ENCODE measurements around the gene BIRC5.

DNA sequence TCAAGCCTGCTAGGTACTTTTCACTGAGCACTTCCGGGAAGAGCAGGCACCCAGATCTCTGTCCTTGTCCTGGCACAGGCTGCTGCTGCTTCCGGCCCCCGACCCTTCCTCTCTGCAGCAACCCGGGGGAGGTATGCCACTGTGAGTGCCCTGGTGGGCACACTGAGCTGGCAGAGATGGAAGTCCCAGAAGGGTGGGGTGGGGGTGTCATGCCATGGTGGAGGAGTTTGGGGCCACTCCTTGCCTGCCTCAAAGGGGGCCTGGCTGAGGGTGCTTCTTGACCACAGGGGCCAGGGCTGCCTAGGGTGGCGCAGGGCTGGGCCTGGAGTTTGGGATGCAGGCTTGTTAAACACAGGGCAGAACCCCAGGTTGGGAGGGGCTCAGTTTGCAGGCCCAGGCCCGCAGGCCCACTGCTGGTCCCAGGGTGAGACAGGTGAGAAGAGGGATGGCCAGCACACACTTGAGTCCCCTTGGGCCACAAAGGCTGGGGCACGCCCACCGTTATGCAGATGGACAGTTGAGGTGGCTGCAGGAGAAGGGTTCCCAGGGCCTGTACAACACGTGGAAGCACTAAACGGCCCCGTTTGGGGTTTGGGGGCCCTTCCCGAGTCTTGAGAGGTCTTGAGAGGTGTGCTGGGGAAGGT is 26.1 kb downstream of the BIRC5 start:
- no peak for TF ChIP-seq CTCF (IDR thresholded peaks at IDR 0.05)
- no peak for TF ChIP-seq POLR2A (IDR thresholded peaks at IDR 0.05)

Data from testis (tissue), 2 donors.